ENCODE measurements around the gene SPI1.

The SPI1 gene

DNA sequence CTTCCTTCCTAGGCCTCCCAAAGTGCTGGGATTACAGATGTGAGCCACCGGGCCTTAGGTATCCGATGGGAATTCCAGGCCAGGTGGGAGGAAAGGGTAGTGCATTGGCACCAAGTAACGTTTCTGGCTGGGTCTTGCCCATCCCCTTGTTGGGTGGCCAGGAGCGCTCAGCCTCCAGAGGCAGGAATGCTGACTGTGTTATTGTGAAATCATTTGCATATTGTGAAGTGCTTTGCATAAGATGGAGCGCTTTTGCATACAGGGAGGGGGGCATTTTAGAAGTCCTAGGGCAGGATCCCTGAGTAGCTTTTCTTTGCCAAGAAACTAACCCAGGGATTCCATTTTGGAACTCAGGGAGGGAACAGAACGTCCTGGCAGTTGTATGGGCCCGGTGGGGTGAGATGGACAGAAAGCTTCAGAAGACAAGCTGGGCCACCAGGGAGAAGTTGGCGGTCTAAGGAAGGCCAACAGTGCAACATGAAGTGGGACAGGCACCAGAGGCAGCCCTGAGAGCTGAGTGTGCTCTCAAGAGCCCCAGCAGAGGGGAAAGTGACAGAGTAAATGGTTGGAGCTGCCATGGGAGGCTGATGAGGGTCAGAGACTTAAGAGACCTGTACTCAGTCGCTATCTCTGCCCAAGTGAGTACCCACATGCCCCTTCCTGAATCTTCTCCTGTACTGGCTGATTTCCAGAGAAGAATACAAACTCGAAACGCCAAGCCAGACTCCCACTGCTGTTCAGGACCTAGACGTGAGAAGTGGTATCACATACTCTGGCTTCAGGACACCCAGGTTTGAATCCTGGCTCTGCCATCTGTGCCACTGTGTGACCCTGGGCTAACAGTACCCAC is 28.8 kb upstream of the SPI1 start:
- no peak for DNase-seq

DNA sequence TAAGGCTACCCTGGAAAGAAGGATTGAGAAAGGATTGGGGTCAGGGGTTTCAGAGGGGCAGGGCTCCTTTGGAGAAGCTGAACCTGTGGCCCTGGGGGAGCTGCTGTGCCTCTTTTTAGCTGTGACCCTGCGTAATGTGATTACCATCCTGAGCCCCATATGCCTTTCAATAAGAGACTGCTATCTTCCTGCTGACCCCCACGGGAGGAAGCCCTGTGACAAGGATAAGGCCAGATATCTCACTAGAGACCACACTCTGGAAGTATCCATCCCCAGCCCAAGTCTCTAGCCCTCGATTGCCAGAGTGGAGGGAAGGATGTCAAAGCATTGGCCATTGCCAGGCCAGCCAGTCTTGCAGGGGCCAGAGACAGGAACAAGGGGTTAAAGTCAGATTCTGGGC is 25.2 kb upstream of the SPI1 start:
- DNase-seq = no peak

DNA sequence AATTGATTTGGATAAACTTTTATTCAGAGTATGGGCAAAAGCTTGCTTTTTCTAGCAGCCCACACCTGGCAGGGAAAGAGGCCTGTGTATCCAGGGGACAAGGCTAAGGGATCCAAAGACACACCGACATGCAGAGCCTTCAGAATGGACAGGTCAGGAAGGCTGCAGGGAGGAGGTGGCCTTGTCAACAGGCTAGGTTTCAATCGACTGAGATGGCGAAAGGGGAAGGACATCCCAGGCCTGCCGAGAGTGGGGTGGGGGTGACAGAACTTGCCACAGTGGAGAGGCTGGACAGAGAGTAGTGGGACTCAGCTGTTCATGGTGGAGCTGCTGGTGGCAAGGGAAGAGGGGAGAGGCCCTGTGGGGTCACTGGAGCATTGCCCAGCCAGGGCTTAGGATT is 24.8 kb upstream of the SPI1 start:
- DNase-seq = no peak

DNA sequence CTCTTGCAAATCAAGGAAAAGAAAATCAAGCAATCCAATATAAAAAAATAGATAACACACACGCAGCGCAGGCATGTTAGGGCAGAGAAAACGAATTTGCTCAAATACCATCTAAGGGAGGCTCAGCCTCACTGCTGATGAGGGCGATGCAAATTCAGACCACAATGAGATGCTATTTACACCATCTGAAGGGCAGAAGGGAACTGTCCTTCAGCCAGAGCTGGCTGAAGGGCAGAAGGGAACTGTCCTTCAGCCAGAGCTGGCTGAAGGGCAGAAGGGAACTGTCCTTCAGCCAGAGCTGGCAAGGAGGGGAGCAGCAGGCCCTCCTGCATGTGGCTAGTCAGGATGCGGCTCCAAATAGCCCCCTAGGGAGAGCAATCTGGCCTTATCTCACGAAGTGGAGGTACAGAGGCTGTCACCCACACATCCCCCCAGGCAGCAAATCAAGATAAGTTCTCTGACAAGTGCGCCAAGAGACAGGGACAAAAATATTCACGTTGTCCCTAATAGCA is 22.5 kb upstream of the SPI1 start:
- no peak for DNase-seq

DNA sequence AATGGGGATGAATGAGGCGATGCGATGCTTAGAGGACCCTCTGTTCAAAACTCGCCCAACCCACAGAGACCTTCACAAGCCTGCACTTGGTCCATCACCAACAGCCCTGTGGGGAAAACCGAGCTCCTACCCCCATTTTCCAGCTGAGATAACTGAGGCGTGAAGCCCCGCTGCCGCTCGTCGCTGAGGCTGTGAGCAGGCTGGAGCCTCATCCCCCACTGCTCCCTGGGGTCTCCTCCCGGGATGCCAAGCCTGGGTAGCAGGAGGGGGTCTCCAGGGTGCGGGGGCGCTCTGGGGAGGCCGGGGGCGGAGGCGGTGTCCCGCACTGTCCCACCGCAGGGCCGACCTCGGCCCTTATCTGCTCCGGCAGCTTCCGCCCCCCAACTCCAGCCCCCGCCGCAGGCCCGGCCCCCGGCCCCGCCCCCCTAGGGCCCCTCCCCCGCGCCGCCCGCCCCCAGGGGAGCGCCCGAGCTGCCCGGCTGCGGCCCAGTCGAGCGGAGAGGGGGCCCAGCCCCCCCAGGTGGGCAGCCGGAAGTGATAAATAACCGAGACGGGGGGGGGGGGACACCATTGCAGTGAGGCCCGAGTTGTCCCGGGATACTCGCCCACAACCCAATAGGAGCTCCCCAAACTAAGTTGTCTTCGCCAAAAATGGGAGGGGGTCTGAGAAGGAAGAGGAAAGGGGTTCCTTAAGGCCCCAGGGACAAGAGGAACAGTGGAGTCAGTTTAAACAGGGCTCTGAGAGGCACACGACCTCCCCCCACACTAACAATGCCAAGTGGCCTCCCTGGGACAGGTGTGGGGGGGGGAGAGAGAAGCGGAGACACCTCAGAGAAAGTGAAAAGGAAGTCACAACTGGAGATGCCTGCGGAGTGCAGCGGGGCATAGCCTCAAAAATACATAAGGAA is 21.8 kb upstream of the SPI1 start:
- no peak for DNase-seq

DNA sequence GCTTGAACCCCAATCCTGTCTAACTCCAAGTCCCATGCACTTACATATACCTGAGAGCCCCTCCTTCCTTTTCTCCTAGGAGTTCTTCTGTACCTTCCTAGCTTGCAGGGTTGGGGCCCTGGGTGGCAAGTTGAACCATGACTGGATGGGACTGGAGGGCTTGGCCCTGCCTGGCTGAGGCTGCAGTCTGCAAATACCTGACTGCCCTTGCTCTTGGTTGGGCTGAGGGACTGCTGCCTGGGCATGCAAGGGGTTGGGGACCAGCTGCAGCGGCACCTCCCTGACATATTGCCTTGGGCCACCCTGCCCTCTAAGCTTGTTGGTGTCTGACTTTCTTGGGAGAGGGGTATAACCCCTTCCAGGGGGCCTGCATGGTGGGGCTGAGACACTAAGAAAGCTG is 20.2 kb upstream of the SPI1 start:
- DNase-seq = no peak

DNA sequence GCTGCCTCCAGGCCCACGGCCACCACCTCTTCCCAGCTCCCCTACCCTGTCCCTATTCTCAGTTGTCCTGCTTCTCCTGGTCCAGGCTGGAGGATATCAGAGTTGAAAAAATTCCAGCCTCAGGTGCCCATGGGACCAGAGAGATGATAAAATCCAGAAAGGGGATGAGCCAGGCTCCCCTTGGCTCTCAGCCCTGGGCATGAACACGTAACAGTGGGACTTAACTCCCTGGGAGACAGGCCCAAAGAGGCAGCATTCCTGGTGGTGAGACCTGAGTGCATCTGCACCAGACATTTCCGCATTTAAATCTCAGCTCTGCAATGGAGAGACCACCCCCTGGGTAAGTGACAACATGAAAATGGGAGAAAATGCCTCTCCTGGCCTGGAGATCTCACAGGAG is 19.7 kb upstream of the SPI1 start:
- no peak for DNase-seq

DNA sequence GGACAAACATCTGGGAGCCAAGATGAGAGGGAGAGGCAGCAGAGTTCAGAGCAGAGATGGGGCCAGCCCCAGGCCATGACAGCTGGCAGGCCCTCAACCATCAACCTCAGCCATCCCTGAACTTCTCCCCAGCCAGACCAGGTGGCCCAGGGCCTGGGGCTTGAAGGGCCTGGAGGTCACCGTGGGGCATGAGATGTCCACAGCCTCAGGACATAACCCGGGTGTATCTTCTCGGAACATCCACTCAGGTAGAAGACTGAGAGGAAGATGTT is 17.6 kb upstream of the SPI1 start:
- DNase-seq = no peak

DNA sequence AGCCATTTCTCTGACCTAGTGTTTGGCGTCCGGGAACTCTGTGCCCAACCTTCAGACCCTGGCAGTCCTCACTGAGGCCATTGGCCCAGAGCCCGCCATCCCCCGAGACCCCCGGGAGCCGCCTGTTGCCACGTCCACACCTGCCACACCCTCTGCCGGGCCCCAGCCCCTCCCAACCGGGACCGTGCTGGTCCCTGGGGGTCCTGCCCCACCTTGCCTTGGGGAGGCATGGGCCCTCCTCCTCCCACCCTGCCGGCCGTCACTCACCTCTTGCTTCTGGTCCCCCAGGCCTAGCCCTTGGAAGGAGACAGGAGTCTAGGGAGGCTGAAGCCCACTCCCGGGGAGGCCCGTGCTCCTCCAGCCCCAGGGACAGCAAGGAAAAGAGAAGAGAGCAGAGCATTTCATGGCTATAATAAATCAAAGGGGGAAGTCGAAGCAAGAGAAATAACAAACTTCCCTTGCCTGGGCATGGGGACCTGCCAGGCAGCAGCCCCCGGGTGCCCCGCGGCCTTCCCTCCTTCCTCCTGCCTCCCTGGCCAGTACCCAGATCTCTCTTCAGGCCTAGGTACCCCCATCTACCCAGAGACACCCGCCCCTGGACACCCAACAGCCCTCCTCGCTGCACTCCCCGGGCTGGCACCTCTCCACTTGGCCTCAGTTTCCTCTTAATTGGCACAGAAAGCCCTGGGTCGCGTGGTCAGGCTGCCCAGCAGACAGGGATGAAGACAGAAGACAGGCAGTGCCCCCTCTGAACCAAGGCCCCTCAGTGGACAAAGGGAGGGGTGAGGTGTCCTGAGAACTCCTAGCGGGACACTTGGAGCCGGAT is 17.1 kb upstream of the SPI1 start:
- no peak for DNase-seq

DNA sequence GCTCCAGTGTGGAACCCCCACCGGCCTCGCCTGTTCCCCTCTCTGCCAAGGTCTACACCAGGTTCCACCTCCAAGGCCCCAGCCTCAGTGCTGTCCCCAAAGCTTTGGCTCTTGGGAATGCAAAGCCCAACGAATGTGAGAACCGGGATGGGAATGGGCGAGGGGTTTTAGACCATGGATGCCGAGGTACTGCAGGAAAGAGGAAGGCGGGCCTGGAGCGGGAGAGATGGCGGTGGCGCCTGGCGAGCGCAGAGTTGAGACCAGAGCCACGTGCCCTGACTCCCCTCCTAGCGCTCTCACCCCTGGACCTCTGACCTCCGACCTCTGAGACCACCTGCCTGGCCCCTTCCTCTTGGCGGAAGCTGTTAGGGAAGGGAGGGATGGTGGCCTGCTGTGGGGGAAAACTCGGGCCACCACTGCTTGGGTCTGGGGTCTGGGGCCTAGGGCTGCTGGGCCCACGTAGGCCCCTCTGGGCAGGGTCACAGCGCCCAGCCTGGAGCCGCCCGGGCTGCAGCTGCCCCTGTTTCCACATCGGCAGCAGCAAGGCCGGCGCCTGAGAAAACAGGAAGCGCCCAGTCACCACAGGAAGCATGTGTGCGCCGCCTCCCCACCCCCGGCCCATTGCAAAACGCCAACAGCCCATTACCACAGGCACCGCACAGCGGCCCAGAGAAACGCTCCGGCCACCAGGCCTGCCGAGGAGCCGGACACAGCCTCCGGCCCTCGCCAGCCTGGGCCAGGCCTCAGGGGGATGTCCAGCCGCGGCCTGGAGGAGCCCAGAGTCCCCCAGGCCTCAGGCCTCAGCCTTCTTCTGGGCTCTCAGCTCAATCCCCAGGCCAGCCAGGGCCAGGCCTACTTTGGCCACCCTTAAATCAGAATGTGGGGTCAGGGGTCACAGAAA is 16.2 kb upstream of the SPI1 start:
- DNase-seq = no peak

DNA sequence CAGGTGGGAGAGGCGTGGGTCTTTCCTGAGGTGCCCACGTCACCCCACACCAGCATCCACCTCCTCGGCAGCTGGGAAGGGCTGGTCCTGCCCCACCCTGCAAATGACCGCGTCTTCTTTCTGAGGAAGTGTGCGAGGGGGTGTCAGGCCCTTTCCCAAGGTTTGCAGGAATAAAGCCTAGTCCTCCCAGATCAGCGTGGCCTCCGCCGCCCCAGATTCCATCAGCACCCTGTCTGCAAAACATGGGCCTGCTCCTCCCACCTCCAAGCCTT is 15.6 kb upstream of the SPI1 start:
- DNase-seq = no peak

DNA sequence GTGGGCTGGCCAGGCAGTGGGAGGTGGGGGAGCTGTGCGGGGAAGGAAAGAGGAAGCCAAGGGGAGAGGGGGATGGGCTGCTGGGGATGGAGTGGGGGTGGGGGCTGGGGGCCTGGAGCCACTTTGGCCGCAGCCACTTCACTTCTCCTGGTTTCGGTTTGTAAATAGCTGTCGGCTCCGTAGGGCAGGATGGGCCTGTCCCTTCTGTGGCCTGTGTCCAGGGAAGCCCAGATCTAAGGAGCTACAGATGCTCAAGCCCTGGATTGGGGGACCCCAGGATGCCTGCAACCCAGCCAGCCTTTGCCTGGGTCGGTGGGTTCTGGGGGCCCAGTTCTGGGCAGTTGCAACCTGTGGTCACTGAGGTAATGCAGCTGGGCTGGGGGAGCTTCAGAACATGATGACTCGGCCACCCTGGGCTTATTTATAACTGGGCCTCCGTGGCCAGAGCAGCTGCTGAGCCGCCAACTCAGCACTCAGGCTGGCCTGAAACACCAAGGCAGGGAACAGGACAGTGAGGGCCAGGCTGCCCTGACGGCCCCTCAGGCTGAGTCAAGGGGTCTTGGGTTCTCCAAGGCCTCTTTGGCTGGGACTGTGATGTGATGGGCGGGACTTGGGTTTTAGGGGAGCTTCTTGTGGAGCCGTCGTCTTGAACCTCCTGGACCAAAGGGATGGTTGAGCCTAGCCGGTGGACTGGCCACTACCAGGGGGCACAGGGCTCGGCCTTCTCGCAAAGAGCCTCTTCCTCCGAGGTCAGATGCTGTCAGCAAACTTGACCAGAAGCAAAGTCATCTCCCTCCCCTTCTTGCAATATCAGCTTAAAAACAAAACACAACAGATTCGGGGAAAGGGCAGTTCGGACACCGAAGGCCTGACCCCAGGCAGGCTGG is 15.1 kb upstream of the SPI1 start:
- DNase-seq = no peak

DNA sequence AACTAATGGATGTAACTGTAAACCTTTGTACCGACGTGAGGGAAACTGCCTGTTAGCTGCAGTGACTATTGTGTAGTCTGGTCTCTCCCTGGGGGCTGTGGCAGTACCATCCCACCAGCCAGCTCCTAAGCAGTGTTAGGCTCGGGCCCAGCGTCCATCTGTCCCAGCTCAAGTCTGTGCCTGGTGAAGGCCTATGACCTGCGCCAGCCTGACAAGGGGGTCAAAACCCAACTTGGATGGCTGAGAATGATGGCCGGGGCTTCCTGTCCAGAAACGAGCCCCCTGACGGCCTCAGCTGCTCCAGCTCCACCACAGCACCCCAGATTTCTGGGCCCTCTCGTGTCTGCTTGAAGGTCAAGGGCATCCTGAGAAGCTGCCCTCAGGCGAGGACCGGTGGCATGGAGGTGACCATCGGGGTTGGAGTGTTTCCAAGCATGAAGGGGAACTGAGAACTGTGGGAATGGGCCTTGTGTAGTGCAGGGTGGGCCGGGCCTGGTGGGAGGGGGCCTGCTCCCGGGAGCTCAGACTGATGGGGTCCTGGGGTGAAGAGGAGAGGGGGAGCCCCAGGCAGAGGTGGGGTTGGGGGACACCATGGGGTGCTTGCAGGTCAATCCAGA is 14.3 kb upstream of the SPI1 start:
- no peak for DNase-seq

DNA sequence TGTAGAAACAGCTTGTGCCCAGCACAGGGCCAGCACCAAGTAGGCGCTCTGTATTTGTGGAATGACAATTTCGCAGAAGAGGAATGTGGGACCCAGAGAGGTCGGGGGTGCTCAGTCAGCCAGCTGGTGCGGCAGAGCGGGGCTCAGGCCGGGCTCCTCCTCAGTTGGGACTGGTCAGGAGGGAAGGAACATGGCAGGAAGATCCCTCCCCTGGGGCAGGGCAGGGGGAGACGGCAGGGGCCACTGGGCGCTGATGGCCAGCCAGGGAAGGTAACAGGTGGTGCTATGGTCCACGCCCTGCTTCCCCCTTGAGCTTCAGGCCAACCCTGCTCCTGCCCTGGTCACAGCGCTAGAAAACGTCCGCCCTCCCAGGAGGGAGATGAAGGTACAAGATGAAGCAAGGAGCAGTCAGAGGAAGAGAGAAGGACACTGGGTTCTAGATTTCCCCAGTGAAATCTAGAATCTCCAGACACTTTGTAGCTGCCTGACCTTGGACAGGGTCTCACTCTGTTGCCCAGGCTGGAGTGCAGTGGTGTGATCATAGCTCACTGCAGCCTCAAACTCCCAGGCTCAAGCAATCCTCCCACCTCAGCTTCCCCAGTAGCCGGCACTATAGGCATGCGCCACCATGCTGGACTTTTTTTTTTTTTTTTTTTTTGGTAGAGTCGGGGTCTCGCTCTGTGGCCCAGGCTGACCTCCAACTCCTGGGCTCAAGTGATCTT is 13.5 kb upstream of the SPI1 start:
- DNase-seq = no peak

DNA sequence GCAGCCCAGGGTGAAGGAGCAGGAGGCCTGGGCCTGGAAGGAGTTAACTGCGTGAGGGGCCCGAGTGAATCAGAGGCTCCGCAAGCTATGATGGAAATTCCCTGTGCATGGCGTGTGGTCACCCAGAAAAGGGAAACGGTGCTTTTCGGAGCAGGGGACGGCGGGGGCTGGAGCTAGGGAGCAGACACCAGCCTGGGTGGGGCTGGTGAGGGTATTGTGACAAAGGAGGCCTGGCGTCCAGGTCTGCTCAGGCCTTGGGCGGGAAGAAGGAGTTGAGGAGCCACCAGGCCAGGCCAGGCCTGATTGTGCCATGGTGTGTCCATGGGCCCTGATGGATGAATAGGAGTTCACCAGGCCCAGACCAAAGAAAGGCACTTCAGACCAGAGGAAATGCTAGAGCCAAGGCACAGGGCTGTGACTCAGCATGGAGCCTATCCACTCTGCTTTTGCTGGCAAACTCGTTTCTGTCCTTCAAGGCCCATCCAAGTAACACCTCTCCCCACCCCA is 12.8 kb upstream of the SPI1 start:
- DNase-seq = no peak

DNA sequence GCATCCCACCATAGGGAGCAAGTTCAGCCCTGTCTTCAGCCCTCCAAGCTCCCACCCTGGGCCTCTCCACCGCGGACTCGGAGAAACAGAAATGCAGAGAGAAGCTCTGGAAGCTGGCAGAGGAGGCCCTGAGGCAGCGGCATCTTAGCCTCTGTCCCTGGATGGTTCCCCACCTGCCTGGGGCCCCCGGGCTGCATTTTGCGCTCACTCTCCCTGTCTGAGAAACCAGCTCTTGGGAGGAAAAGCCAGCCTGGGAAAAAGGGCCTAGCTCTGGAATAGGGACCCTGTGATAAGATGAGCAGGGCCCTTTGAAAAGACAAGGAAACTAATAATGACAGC is 12.0 kb upstream of the SPI1 start:
- no peak for DNase-seq

DNA sequence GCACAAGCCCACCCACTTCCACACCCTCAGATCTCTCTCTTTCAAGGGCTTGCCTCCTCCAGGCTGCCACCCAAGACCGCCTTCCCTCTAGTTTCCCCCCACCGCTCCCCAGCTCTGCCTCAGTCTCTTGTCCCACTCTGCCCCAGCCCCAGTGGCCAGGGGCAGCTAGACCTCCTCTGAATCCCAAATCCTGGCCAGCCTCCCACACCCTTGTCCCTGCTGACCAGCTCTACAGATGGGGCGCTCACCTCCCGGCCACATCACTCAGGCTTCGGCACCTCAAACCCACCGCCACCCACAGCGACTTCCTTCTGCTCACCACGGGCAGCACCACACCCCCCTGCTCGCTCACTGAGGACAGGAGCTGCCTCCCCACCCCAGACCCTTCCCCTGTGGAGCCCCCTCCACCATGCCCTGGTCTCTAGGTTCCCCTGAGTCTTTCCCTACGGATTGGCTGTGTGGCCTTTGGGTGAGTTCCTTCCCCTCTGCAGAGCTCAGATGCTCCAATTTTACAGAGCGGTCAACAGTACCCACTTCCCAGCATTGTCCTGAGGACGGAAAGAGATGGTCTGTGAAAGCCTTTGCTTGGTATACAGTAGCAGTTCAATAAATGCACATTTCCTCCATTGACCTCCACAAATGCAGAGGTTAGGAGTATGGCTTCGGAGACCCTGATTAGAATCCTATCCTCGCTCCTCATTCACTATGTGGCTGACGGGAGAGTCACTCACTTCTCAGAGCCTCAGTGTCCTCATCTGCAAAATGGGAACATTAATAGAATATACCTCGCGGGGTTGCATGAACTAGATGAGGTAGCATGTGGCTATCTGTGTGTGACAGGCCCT is 11.5 kb upstream of the SPI1 start:
- no peak for DNase-seq

DNA sequence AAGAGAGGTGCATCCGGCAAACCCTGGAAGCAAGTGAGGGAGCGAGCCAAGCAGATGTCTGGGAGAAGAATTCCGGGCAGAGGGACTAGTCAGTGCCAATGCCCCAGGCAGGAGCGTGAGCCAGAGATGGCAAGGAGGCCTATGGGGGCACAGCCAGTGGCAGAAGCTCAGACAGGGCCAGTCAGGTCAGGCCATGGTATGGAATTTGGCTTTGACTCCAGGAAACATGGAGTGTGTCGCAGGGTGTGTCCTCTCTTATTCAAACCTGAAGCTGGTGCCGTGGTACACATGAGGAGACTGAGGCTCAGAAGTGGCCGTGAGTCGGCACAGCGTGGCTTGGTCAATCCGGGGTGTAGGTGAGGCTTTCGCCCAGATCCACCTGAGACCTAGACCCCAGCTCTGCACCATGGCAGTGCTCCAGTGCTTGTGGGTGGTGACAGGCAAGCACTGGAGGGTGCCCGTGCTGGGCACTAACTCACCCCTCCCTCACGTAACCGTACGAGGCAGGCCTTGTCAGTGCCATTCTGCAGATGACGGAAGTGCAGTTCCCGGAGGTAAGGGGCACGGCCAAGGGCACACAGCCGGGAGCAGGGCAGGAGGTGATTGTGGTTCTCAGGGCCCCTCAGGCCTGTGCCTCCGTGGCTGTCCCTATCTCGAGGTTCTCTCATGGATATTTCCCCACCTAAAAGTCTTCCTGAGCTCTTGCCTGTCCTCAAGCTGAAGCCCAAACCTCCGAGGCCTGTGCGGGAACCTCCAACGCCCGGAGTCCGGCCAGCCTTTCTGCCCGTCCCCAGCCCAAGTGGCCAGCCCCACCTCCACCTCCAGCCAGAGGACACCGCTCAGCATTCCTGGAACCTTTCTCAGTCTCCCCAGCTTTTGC is 10.6 kb upstream of the SPI1 start:
- DNase-seq = no peak
